Measurements from ENCODE around the gene HSPG2. TPM values are rescaled to one million over a fixed set of nuclear protein-coding genes. Genes with fewer than 3 reads are reported as not detected.

HSPG2 gene
- total and polyA plus RNA-seq, 10 of the 15 experiments (the other 5 are each of a cell fraction or from before 2014, with no cell fraction given) = 0.30 to 3.4 (median 0.73) TPM; not detected in 2

GRCh38 chr1:21912038-21912758 is 24.9 kb downstream of the HSPG2 start:
- ChIA-PET RAD21 (ENCODE audit: unreplicated experiment) (no interaction called here), SMC1A (ENCODE audit: uncharacterized antibody, unreplicated experiment) (interaction anchor here (0.9 kb wide), 1 partner anchor 47 kb away, joined by 3 read pairs; no protein-coding TSS in a partner anchor), POLR2A (interaction anchor here (1.1 kb wide), 1 partner anchor 11 kb away, joined by 3 read pairs; no protein-coding TSS in a partner anchor), CTCF (no interaction called here)
- Histone ChIP-seq H2AFZ (ENCODE audit: control insufficient read depth, low read depth, low read length) (no peak overlapping the region), H3K9ac (ENCODE audit: control insufficient read depth, insufficient read depth, low read length) (no peak overlapping the region), H3K4me2 (ENCODE audit: control insufficient read depth, insufficient read depth) (no peak overlapping the region), H3K36me3 (ENCODE audit: control insufficient read depth in 2 of 2, insufficient read depth in 2 of 2, low read length in 1 of 2) (no peaks in the 10 kb centered on the region), H3K4me1 (ENCODE audit: control insufficient read depth, insufficient read depth, low read length) (peaks cover 12% of the 10 kb centered on the region), H3K4me3 (no peak overlapping the region), H4K20me1 (ENCODE audit: control insufficient read depth, insufficient read depth) (no peaks in the 10 kb centered on the region), H3K9me3 (replicated peaks; ENCODE audit: control insufficient read depth, insufficient read depth, low read length) (no peaks in the 10 kb centered on the region), H3K79me2 (ENCODE audit: control insufficient read depth, insufficient read depth, low read length) (no peaks in the 10 kb centered on the region), H3K27ac (ENCODE audit: control insufficient read depth, insufficient read depth) (no peak overlapping the region), H3K27me3 (replicated peaks in 1 of 2; ENCODE audit: control insufficient read depth in 2 of 2, insufficient read depth in 2 of 2, low read length in 1 of 2) (no peaks in the 10 kb centered on the region)
- WGBS (ENCODE audit: insufficient coverage, insufficient replicate concordance, low lambda C conversion rate, missing lambda C conversion rate) = 61% methylated on average over 9 of the region's 9 CpGs
- in situ Hi-C loops (cut with MboI) = no loop called here
- FAIRE-seq (no peak), ATAC-seq (no peak), DNase-seq (ENCODE audit: low read depth, low spot score) (no peak)
- TF ChIP-seq YY1 (IDR thresholded peaks at IDR 0.05; ENCODE audit: low read depth, low read length) (no peak), E2F8 (IDR thresholded peaks at IDR 0.05; ENCODE audit: low read depth, partially characterized antibody) (no peak), GABPA (IDR thresholded peaks at IDR 0.05; ENCODE audit: low read depth) (no peak), SPI1 (IDR thresholded peaks at IDR 0.05; ENCODE audit: borderline replicate concordance, insufficient read depth, low read depth, low read length) (peak; percentile 11; the same call in 1 of the 2 replicates), RELA (IDR thresholded peaks at IDR 0.05; ENCODE audit: borderline replicate concordance, partially characterized antibody) (no peak), HSF1 (IDR thresholded peaks at IDR 0.05; ENCODE audit: low read depth, low read length) (no peak), HDGF (IDR thresholded peaks at IDR 0.05) (no peak)
- intact Hi-C loops (cut with micrococcal nuclease; ENCODE audit: unreplicated experiment) = no loop called here
- BruUV-seq (replicated peaks) = no TSS peak

Measured in GM12878 (cell line).